ENCODE data around the gene CD82. TPM values are rescaled to one million over a fixed set of nuclear protein-coding genes. Genes with fewer than 3 reads are reported as not detected.

Gene CD82
- total RNA-seq, 1 experiment from 2014 or later: 32.6 TPM

- Mint-ChIP-seq H3K9me3 (ENCODE audit: low read depth, unreplicated experiment) (no peaks in the 10 kb centered on the region), H3K27ac (ENCODE audit: unreplicated experiment) (no peak overlapping the region), H3K36me3 (ENCODE audit: insufficient read depth, unreplicated experiment) (no peaks in the 10 kb centered on the region), H3K27me3 (ENCODE audit: unreplicated experiment) (peaks cover 91% of the 10 kb centered on the region), H3K4me3 (ENCODE audit: low read depth, unreplicated experiment) (no peak overlapping the region), H3K4me1 (ENCODE audit: low read depth, unreplicated experiment) (no peaks in the 10 kb centered on the region)
- CTCF ChIA-PET: interaction anchor here (0.7 kb wide), 1 partner anchor 245 kb away, joined by 3 read pairs; no protein-coding TSS in a partner anchor
- no TSS peak for BruUV-seq (replicated peaks)
- no peak for DNase-seq
- TF ChIP-seq CTCF (IDR thresholded peaks at IDR 0.05; ENCODE audit: unreplicated experiment): no peak
- intact Hi-C loops (cut with micrococcal nuclease; ENCODE audit: unreplicated experiment): no loop called here
Measured at GRCh38 chr11:44524751-44525201, 40.7 kb upstream of the CD82 start.

GRCh38 chr11:44525473-44526252 is 39.8 kb upstream of the CD82 start:
- no peak for TF ChIP-seq CTCF (IDR thresholded peaks at IDR 0.05; ENCODE audit: unreplicated experiment)
- no peaks in the 10 kb centered on the region for H3K36me3 Mint-ChIP-seq (ENCODE audit: insufficient read depth, unreplicated experiment)
- CTCF ChIA-PET: no interaction called here
- H3K27ac Mint-ChIP-seq (ENCODE audit: unreplicated experiment): no peak overlapping the region
- intact Hi-C loops (cut with micrococcal nuclease; ENCODE audit: unreplicated experiment): no loop called here
- no TSS peak for BruUV-seq (replicated peaks)
- no peaks in the 10 kb centered on the region for H3K4me1 Mint-ChIP-seq (ENCODE audit: low read depth, unreplicated experiment)
- no peak for DNase-seq
- H3K4me3 Mint-ChIP-seq (ENCODE audit: low read depth, unreplicated experiment): no peak overlapping the region
- no peaks in the 10 kb centered on the region for H3K9me3 Mint-ChIP-seq (ENCODE audit: low read depth, unreplicated experiment)
- peaks cover 91% of the 10 kb centered on the region for H3K27me3 Mint-ChIP-seq (ENCODE audit: unreplicated experiment)

- no peak overlapping the region for H3K27ac Mint-ChIP-seq (ENCODE audit: unreplicated experiment)
- H3K36me3 Mint-ChIP-seq (ENCODE audit: insufficient read depth, unreplicated experiment): no peaks in the 10 kb centered on the region
- CTCF ChIA-PET: no interaction called here
- H3K4me3 Mint-ChIP-seq (ENCODE audit: low read depth, unreplicated experiment): no peak overlapping the region
- BruUV-seq (replicated peaks): no TSS peak
- intact Hi-C loops (cut with micrococcal nuclease; ENCODE audit: unreplicated experiment): no loop called here
- no peak for DNase-seq
- no peaks in the 10 kb centered on the region for H3K4me1 Mint-ChIP-seq (ENCODE audit: low read depth, unreplicated experiment)
- no peaks in the 10 kb centered on the region for H3K9me3 Mint-ChIP-seq (ENCODE audit: low read depth, unreplicated experiment)
- H3K27me3 Mint-ChIP-seq (ENCODE audit: unreplicated experiment): peaks cover 91% of the 10 kb centered on the region
- TF ChIP-seq CTCF (IDR thresholded peaks at IDR 0.05; ENCODE audit: unreplicated experiment): no peak
Measured at GRCh38 chr11:44526438-44526837, 39.0 kb upstream of the CD82 start.

- no peak overlapping the region for H3K4me3 Mint-ChIP-seq (ENCODE audit: low read depth, unreplicated experiment)
- peaks cover 91% of the 10 kb centered on the region for H3K27me3 Mint-ChIP-seq (ENCODE audit: unreplicated experiment)
- H3K36me3 Mint-ChIP-seq (ENCODE audit: insufficient read depth, unreplicated experiment): no peaks in the 10 kb centered on the region
- CTCF ChIA-PET: no interaction called here
- BruUV-seq (replicated peaks): no TSS peak
- TF ChIP-seq CTCF (IDR thresholded peaks at IDR 0.05; ENCODE audit: unreplicated experiment): no peak
- intact Hi-C loops (cut with micrococcal nuclease; ENCODE audit: unreplicated experiment): no loop called here
- H3K27ac Mint-ChIP-seq (ENCODE audit: unreplicated experiment): no peak overlapping the region
- DNase-seq: no peak
- no peaks in the 10 kb centered on the region for H3K4me1 Mint-ChIP-seq (ENCODE audit: low read depth, unreplicated experiment)
- no peaks in the 10 kb centered on the region for H3K9me3 Mint-ChIP-seq (ENCODE audit: low read depth, unreplicated experiment)
Measured at GRCh38 chr11:44527476-44527875, 38.0 kb upstream of the CD82 start.
